GM12891 (cell line): ENCODE measurements around the gene RRAGD.
"Not testable (repeated sequence)": the region's sequence is repeated elsewhere in the genome, so short reads cannot be mapped to it uniquely, and the experiment has no call there.

Experiments used
- DNase-seq: peaks from one replicate; pipeline ENCODE4 v3.0.0; 2011; ENCODE audit warnings: low spot score; ENCODE audit not compliant: insufficient read length
- FAIRE-seq: peaks from 2 replicates; lab custom pipeline; 2011; peaks lifted over from hg19 to GRCh38; lab: Jason Lieb, UNC
- PAX5 ChIP-seq: IDR thresholded peaks from 2 replicates; pipeline ENCODE4 v1.6.1; 2011; ENCODE audit warnings: low read length, moderate library complexity, mild to moderate bottlenecking; ENCODE audit not compliant: insufficient read depth, severe bottlenecking
- POLR2A ChIP-seq: IDR thresholded peaks from 2 replicates; pipeline ENCODE4 v1.6.1; 2011; ENCODE audit warnings: low read depth, low read length, control low read depth
- POLR2AphosphoS5 ChIP-seq: IDR thresholded peaks from 2 replicates; pipeline ENCODE4 v1.6.1; 2011; ENCODE audit warnings: low read depth, low read length, control low read depth
- POU2F2 ChIP-seq: IDR thresholded peaks from 2 replicates; pipeline ENCODE4 v1.6.1; 2011; ENCODE audit warnings: low read depth, mild to moderate bottlenecking, control low read depth, low read length, moderate library complexity
- SPI1 ChIP-seq: IDR thresholded peaks from 2 replicates; pipeline ENCODE4 v1.6.1; 2011; ENCODE audit warnings: low read depth, low read length, control low read depth
- TAF1 ChIP-seq: IDR thresholded peaks from 2 replicates; pipeline ENCODE4 v1.6.1; 2011; ENCODE audit warnings: low read depth, low read length, control low read depth

The RRAGD gene

DNA sequence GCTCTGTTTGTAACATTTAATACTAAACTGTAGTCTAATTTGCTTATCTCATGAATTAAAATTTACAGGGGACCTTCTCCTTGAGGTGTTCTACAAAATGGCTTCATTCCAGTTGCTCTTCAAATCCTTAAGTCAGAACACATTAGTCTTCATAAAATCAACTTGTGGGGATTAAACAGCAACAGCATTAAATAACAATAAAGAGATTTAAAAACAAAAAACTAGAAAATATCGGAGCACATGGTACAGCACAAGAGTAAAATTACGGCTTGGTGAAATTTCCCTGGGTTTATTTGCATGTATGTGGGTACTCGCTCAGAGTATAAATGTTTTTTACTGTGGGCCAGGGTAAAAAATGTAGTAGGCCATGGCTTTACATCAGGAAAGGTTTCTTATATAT lies 12.0 kb downstream of the RRAGD start:
- no peak for FAIRE-seq
- TF ChIP-seq POU2F2 (no peak), POLR2AphosphoS5 (no peak), SPI1 (no peak), POLR2A (no peak), TAF1 (no peak), PAX5 (no peak)
- DNase-seq = no peak

DNA sequence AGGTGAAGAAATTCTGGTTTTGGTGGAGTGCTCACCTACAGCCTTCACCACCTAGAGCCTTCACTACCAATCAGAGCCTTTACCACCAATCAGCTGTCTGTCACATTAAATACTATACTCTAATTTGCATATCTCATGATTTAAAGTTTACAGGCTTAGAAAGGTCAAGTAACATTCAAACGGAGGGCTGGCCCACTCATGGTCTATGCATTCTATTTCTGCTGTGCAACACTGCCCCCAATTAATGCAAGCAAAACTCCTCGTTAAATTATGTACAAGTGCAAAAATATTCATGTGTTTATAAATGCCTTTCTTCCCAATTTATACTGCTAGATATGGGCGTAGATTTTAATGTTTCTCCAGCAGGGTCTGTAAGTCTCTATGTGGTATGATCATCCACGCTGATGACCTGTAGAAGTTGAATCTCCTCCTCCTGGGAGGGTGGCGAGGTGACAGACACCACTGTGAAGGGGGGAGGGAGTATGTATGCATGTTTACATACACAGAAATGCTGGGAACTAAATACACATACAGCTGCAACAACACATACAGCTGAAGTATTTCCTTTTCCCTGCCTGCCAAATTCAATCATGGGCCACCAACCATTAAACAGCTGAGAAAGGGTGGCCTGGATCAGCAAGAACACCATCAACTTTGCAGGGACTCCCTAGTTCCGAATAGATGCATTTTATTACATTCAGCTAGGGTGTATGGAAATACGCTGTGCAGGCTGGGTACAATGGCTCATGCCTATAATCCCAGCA lies 13.1 kb downstream of the RRAGD start:
- no peak for FAIRE-seq
- TF ChIP-seq PAX5 (no peak), POU2F2 (no peak), TAF1 (no peak), POLR2AphosphoS5 (no peak), SPI1 (no peak), POLR2A (no peak)
- no peak for DNase-seq

DNA sequence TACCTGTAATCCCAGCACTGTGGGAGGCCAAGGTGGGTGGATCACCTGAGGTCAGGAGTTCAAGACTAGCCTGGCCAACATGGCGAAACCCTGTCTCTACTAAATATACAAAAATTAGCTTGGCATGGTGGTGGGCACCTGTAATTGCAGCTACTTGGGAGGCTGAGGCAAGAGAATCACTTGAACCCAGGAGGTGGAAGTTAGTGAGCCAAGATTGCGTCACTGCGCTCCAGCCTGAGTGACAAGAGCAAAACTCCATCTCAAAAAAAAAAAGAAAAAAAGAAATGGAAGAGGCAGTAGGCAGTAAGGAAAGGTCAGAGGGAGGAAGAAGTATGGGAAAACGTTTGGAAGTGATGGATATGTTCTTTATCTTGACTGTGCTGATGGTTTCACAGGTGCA lies 14.2 kb downstream of the RRAGD start:
- not testable (repeated sequence) for FAIRE-seq, DNase-seq

DNA sequence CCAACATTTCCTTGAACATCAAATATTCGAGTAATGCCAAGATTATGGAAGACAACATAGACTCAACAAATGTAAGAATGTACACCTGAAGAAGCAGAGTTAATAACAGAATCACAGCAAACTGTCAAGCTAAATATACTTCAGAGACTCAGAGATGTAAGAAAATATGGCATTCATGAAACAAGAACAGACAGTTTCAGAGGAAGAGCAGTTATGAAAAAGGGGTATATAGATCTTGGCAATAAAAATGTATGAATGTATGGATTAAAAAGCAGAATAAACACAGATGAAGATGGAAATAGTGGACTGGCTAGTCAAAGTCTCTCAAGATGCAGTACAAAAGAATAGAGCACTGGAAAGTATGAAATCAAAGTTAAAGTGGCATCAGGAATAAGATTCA lies 18.4 kb downstream of the RRAGD start:
- DNase-seq = no peak
- TF ChIP-seq TAF1 (no peak), POLR2AphosphoS5 (no peak), SPI1 (no peak), POLR2A (no peak), POU2F2 (no peak), PAX5 (no peak)
- FAIRE-seq = no peak

DNA sequence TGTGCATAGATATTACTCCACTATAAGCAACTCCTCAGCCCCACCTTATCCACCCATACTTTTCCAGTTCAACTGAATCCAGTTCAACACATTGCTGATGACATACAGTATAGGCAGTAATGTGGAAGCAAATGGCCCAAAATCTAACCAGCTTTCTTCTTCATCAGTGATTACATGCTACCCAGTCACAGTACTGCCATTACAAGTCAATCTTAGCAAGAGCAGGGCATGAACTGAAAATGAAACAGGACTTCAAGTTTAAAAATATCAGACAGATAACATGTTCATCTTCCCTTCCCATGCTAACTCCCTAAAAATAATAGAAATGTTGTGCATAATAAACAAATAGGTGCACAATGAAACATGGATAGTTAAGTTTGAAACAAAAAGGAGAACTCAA lies 19.2 kb downstream of the RRAGD start:
- FAIRE-seq = peak; percentile 87
- no peak for TF ChIP-seq POLR2A
- no peak for TF ChIP-seq POU2F2
- TF ChIP-seq PAX5 = no peak
- TF ChIP-seq SPI1 = no peak
- TF ChIP-seq POLR2AphosphoS5 = no peak
- no peak for TF ChIP-seq TAF1

DNA sequence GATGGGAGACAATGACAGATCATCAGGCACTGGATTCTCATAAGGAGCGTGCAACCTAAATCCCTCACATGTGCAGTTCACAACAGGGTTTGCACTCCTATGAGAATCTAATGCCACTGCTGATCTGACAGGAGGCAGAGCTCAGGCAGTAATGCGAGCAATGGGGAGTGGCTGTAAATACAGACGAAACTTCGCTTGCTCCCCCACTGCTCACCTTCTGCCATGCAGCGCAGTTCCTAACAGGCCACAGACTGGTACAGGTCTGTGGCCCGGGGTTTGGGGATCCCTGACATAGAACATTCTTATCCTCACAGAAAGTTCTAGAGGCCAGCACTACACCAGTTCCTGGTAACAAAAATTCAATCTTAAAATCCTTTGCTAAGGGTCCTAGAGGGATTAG lies 23.2 kb downstream of the RRAGD start:
- FAIRE-seq (peak; percentile 5), DNase-seq (no peak)
- TF ChIP-seq TAF1 = no peak

More for the DNA sequence above, 19.2 kb downstream of the RRAGD start:
- no peak for DNase-seq

DNA sequence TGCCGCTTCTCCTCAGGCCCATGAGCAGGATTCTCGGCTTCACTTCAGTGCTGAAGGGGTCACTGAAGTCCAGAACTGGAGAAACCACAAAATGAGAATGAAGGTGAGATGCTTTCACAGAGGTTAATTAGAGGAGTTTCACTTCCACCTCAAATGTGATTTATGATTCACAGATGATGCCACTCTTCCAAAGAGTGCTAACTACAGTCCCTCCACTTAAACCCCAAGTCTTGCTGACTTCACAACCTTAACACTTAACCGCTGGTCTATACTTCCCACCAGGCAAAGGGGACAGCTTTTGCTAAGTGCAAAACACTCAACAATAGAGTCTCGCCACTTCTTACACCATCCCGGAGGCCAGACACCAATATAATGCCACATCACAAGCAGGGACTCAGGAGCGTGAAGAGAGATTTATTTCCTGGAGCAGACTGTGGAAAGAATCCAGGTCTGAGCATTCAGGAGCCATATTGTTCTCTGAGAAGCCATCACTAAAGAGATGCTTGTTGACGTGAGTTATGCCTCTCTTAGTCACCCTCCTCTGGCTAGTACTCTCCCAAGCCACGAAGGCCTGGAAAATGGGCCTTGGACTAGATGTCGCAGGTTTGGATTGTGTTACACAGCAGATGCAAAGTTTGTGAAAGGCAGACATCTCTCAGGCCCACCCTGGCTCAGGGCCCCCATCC lies 24.4 kb downstream of the RRAGD start:
- FAIRE-seq (peak; percentile 97), DNase-seq (no peak)
- TF ChIP-seq SPI1 (peak; percentile 97), POLR2A (no peak), POLR2AphosphoS5 (no peak), TAF1 (no peak), PAX5 (peak; percentile 27), POU2F2 (peak; percentile 88)

DNA sequence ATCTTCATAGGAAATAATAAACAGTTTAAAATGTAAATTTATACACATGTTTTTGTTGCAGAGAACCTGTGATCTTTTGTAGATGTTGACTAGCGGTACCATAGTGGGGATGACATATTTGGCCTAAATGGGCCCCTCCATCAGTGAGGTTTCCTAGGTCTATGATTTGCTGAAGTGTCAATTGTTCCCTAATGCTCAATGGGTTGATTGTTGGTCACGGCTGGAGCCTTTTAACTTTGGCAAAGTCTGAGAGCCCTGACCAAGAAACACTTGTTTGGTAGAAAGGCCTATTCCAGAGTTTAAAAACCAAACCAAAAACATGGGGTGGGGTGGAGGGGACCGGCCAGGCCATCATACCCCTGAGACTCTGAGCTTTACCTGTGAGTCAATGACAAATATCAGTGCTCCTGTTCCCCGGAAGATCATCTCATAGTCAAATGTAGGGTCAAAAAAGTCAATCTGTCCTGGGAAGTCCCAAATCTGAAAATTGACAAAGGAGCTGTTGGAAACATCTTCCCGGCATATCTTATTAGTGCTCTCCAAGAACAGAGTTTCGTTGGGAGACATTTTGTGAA lies 25.1 kb downstream of the RRAGD start:
- FAIRE-seq = no peak
- TF ChIP-seq TAF1 (no peak), POLR2A (no peak), PAX5 (no peak), SPI1 (no peak), POU2F2 (no peak), POLR2AphosphoS5 (no peak)

DNA sequence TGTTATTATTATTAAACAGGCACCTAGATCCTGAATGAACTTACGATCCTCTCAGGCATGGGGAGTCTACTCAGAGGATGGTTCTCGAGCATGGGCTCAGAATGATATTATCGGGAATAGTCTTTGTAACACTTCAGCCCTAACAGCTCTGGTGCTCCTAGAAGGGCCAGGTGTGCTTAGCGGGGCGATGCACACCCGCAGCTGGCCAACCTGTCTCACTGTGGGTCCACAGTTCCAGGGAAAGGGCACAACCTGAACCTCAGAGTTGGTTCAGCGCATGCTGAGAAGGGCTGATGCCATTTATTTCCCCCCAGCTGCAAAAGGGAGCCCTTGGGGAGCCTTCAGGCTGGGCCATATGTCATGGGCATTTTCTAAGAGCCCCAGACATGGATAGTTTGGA lies 26.2 kb downstream of the RRAGD start:
- DNase-seq (no peak), FAIRE-seq (no peak)
- TF ChIP-seq POLR2AphosphoS5 (no peak), PAX5 (no peak), POLR2A (no peak), POU2F2 (no peak), TAF1 (no peak), SPI1 (no peak)

More for the DNA sequence above, 25.1 kb downstream of the RRAGD start:
- DNase-seq = no peak

DNA sequence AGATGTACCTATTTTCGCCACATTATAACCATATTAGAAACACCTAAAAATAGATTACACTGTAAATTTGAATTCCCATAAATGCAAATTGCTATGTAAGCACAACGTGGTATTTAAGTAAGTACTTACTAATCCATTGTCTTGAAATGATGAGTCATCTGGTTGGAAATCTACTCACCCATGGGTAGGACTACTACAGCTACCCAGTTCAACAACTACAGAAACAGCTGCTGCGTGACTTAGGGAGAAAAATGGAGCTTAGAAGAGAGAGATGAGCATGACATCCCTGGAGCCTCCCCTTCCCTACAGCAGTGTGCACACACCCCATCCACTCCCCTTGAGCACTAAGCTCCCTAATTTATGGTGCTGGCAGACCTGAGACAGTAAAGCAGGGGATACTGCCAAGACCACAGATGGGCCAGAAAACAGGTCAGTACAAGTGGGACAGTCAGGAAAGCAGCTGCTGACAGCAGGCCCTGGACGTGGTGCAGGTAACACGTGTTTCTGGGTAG lies 26.9 kb downstream of the RRAGD start:
- FAIRE-seq (peak; percentile 89), DNase-seq (no peak)
- no peak for TF ChIP-seq POU2F2

DNA sequence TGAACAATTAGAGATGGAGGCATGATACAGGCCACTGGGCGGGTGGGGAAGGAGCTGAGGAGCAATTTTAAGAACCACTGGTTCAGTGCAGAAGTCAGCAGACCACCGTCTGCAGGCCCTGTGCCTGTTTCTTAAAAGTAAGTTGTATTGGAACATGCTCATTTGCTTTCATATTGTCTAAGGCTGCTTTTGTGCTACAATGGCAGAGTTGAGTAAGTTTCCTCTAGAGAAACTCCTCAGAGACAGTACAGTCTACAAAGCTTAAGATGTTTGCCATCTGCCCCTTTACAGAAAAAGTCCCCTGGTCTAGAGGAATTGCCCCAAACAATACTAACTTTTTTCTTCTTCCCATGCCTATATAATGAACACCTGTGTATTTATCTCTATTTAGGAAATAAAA lies 31.0 kb downstream of the RRAGD start:
- DNase-seq = no peak
- TF ChIP-seq POU2F2 = no peak
- TF ChIP-seq SPI1 = no peak
- no peak for TF ChIP-seq POLR2A
- no peak for TF ChIP-seq POLR2AphosphoS5
- no peak for TF ChIP-seq TAF1
- TF ChIP-seq PAX5 = no peak
- no peak for FAIRE-seq
